Stimulated activated naive CD8-positive, alpha-beta T cell treated with anti-CD3 and anti-CD28 coated beads, Interleukin-15, amount 100 ng/mL, for 72 hours (primary cell): ENCODE measurements around the gene ACSS2.

ENCODE experiments used
- ATAC-seq: fragments of 150-1000 bp; cut with Tn5 transposase; 2 replicates; pipeline ENCODE4 v1.10.0; 2021; ENCODE audit warnings: mild to moderate bottlenecking, moderate library complexity
- DNase-seq, 2 donors: peaks; one replicate each; pipeline ENCODE4 v3.0.0; 2021 to 2022
- H3K27ac Mint-ChIP-seq, 2 donors: one replicate each; pipeline ENCODE4 v1.8.0; 2022; ENCODE audit warnings: mild to moderate bottlenecking in 2 of 2, mixed read lengths in 2 of 2, moderate library complexity in 2 of 2
- H3K27me3 Mint-ChIP-seq: one replicate; pipeline ENCODE4 v1.8.0; 2022; ENCODE audit warnings: mixed read lengths
- H3K4me1 Mint-ChIP-seq: one replicate; pipeline ENCODE4 v1.8.0; 2022; ENCODE audit warnings: mild to moderate bottlenecking, mixed read lengths
- H3K4me3 Mint-ChIP-seq, 2 donors: one replicate each; pipeline ENCODE4 v1.8.0; 2022; ENCODE audit warnings: mild to moderate bottlenecking in 2 of 2, mixed read lengths in 2 of 2, moderate library complexity in 1 of 2
- H3K9me3 Mint-ChIP-seq, 2 donors: one replicate each; pipeline ENCODE4 v1.8.0; 2022; ENCODE audit warnings: mixed read lengths in 2 of 2

Gene ACSS2

GRCh38 chr20:34921436-34921835, 45.0 kb downstream of the ACSS2 start:
- Mint-ChIP-seq H3K27ac (no peak overlapping the region), H3K4me1 (peaks cover 17% of the 10 kb centered on the region), H3K9me3 (no peaks in the 10 kb centered on the region), H3K27me3 (no peaks in the 10 kb centered on the region), H3K4me3 (no peak overlapping the region)
- ATAC-seq, result no peak
- no peak for DNase-seq

GRCh38 chr20:34922654-34923381, 46.4 kb downstream of the ACSS2 start:
- ATAC-seq, result no peak
- peaks cover 17% of the 10 kb centered on the region for H3K4me1 Mint-ChIP-seq

GRCh38 chr20:34923414-34923813, 47.0 kb downstream of the ACSS2 start:
- no peak overlapping the region for H3K4me3 Mint-ChIP-seq
- no peak for DNase-seq
- H3K27ac Mint-ChIP-seq, result no peak overlapping the region
- H3K4me1 Mint-ChIP-seq, result peaks cover 11% of the 10 kb centered on the region
- H3K27me3 Mint-ChIP-seq, result no peaks in the 10 kb centered on the region
- no peak for ATAC-seq
- no peaks in the 10 kb centered on the region for H3K9me3 Mint-ChIP-seq

More at GRCh38 chr20:34922654-34923381, 46.4 kb downstream of the ACSS2 start:
- DNase-seq, result no peak
- H3K9me3 Mint-ChIP-seq, result no peaks in the 10 kb centered on the region
- no peaks in the 10 kb centered on the region for H3K27me3 Mint-ChIP-seq
- no peak overlapping the region for H3K27ac Mint-ChIP-seq
- no peak overlapping the region for H3K4me3 Mint-ChIP-seq

GRCh38 chr20:34925341-34925740, 48.9 kb downstream of the ACSS2 start:
- no peaks in the 10 kb centered on the region for H3K9me3 Mint-ChIP-seq
- H3K27me3 Mint-ChIP-seq, result no peaks in the 10 kb centered on the region
- peak overlapping the region in 1 of 2 donors; percentile 76 for H3K27ac Mint-ChIP-seq
- ATAC-seq (no peak), DNase-seq (no peak)
- H3K4me3 Mint-ChIP-seq, result no peak overlapping the region
- peaks cover 10% of the 10 kb centered on the region for H3K4me1 Mint-ChIP-seq

GRCh38 chr20:34925981-34926380, 49.6 kb downstream of the ACSS2 start:
- H3K27ac Mint-ChIP-seq, result peak overlapping the region; percentile 57 to 76
- DNase-seq (no peak), ATAC-seq (peak; percentile 26)
- no peaks in the 10 kb centered on the region for H3K9me3 Mint-ChIP-seq
- peaks cover 10% of the 10 kb centered on the region for H3K4me1 Mint-ChIP-seq
- H3K27me3 Mint-ChIP-seq, result no peaks in the 10 kb centered on the region
- H3K4me3 Mint-ChIP-seq, result no peak overlapping the region

- no peak for ATAC-seq
- H3K4me3 Mint-ChIP-seq, result no peak overlapping the region
- H3K9me3 Mint-ChIP-seq, result no peaks in the 10 kb centered on the region
- peak overlapping the region in 1 of 2 donors; percentile 87 for H3K27ac Mint-ChIP-seq
- H3K4me1 Mint-ChIP-seq, result peaks cover 10% of the 10 kb centered on the region
- H3K27me3 Mint-ChIP-seq, result no peaks in the 10 kb centered on the region
- no peak for DNase-seq
These were observed 50.2 kb downstream of the ACSS2 start for GRCh38 chr20:34926581-34926980.

- Mint-ChIP-seq H3K27me3 (no peaks in the 10 kb centered on the region), H3K4me1 (peaks cover 10% of the 10 kb centered on the region), H3K9me3 (no peaks in the 10 kb centered on the region), H3K4me3 (no peak overlapping the region), H3K27ac (no peak overlapping the region)
- DNase-seq (no peak), ATAC-seq (no peak)
These were observed 51.3 kb downstream of the ACSS2 start for GRCh38 chr20:34927736-34928135.

GRCh38 chr20:34928411-34928810, 52.0 kb downstream of the ACSS2 start:
- DNase-seq (no peak), ATAC-seq (no peak)
- Mint-ChIP-seq H3K9me3 (no peaks in the 10 kb centered on the region), H3K4me1 (peaks cover 10% of the 10 kb centered on the region), H3K27me3 (no peaks in the 10 kb centered on the region), H3K4me3 (no peak overlapping the region), H3K27ac (no peak overlapping the region)

GRCh38 chr20:34931771-34932170, 55.4 kb downstream of the ACSS2 start:
- Mint-ChIP-seq H3K4me3 (no peak overlapping the region), H3K4me1 (no peaks in the 10 kb centered on the region), H3K27ac (no peak overlapping the region), H3K27me3 (no peaks in the 10 kb centered on the region), H3K9me3 (no peaks in the 10 kb centered on the region)
- no peak for DNase-seq
- no peak for ATAC-seq

GRCh38 chr20:34938466-34939163, 62.2 kb downstream of the ACSS2 start:
- Mint-ChIP-seq H3K4me3 (no peak overlapping the region), H3K4me1 (peaks cover 3% of the 10 kb centered on the region), H3K27ac (no peak overlapping the region), H3K9me3 (no peaks in the 10 kb centered on the region), H3K27me3 (no peaks in the 10 kb centered on the region)
- DNase-seq (no peak), ATAC-seq (no peak)

GRCh38 chr20:34940081-34940481, 63.7 kb downstream of the ACSS2 start:
- no peak for DNase-seq
- Mint-ChIP-seq H3K27ac (no peak overlapping the region), H3K4me1 (peaks cover 11% of the 10 kb centered on the region)

GRCh38 chr20:34941226-34941625, 64.8 kb downstream of the ACSS2 start:
- Mint-ChIP-seq H3K4me1 (peaks cover 11% of the 10 kb centered on the region), H3K4me3 (no peak overlapping the region), H3K9me3 (no peaks in the 10 kb centered on the region), H3K27ac (no peak overlapping the region), H3K27me3 (no peaks in the 10 kb centered on the region)
- no peak for DNase-seq
- ATAC-seq, result no peak

More at GRCh38 chr20:34940081-34940481, 63.7 kb downstream of the ACSS2 start:
- Mint-ChIP-seq H3K9me3 (no peaks in the 10 kb centered on the region), H3K27me3 (no peaks in the 10 kb centered on the region), H3K4me3 (no peak overlapping the region)
- no peak for ATAC-seq

GRCh38 chr20:34942301-34942700, 65.9 kb downstream of the ACSS2 start:
- no peak for DNase-seq
- peaks cover 11% of the 10 kb centered on the region for H3K4me1 Mint-ChIP-seq
- no peak overlapping the region for H3K27ac Mint-ChIP-seq
- no peaks in the 10 kb centered on the region for H3K27me3 Mint-ChIP-seq
- ATAC-seq, result no peak
- no peak overlapping the region for H3K4me3 Mint-ChIP-seq
- no peaks in the 10 kb centered on the region for H3K9me3 Mint-ChIP-seq

- H3K27me3 Mint-ChIP-seq, result no peaks in the 10 kb centered on the region
- H3K4me1 Mint-ChIP-seq, result peaks cover 11% of the 10 kb centered on the region
- H3K27ac Mint-ChIP-seq, result peak overlapping the region in 1 of 2 donors; percentile 53
- DNase-seq (no peak), ATAC-seq (no peak)
- no peak overlapping the region for H3K4me3 Mint-ChIP-seq
- H3K9me3 Mint-ChIP-seq, result no peaks in the 10 kb centered on the region
These were observed 67.6 kb downstream of the ACSS2 start for GRCh38 chr20:34943808-34944567.

GRCh38 chr20:34945315-34946077, 69.1 kb downstream of the ACSS2 start:
- Mint-ChIP-seq H3K27me3 (no peaks in the 10 kb centered on the region), H3K9me3 (no peaks in the 10 kb centered on the region), H3K27ac (no peak overlapping the region), H3K4me1 (peaks cover 11% of the 10 kb centered on the region), H3K4me3 (no peak overlapping the region)
- no peak for ATAC-seq
- DNase-seq, result no peak
